Frontal cortex (tissue), 4 donors: Measurements from ENCODE around the gene HOXC10. TPM values are rescaled to one million over a fixed set of nuclear protein-coding genes. Genes with fewer than 3 reads are reported as not detected.

Source experiments
- DNase-seq, 2 donors: peaks; one replicate each; pipeline ENCODE4 v3.0.0; 2012; ENCODE audit warnings: low spot score in 2 of 2
- FAIRE-seq: peaks from 2 replicates; lab custom pipeline; 2012; peaks lifted over from hg19 to GRCh38; lab: Jason Lieb, UNC
- total RNA-seq: library from RNA; depleted of rRNA; stranded (reverse); fragments of >200 nt; gene quantifications from one replicate; pipeline ENCODE4 v1.2.3, GENCODE V29; 2014
- donor health status: control.
- donor health status: control.
- donor health status: control.

The HOXC10 gene
- total RNA-seq, 1 donor from 2014 or later: not detected

DNA sequence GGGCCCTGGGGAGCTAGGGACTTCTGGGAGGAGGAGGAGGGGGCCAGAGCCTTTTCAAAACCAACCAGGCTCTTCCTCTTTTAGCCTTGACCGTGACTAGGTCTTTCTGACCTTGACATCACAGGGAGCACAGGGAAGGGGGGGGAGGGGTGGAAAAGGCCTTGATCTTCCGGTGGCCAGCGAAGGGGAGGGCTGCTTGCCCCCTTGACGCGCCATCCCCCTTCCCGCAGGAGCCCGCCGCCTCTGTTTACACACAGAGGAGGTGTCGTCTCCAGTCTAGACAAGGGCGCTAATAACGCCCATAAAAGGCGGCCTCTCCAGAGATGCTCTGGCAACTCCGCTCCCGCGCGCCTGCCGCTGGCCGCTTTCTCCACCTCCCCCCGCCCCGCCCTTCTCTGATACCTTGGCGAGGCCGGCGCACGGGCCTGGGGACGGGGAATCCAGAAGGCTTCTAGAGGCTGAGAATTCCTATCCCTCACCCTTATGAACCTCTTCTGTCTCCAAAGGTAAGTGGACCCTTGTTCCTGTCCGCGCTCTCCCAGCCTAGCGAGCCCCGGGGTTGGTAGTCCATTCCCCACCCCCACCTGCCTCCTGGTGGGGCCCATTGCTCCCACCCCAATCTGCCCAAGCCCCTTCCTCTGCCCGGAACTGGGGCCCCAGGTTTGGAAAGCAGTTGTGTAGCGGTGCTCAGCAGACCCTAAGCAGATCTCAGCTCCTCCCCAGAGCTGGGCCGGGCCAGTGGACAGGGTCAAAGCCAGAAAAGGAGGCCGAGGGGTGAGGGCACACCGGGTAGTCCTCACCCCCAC lies 35.1 kb upstream of the HOXC10 start:
- FAIRE-seq: no peak
- no peak for DNase-seq

- no peak for FAIRE-seq
- DNase-seq: no peak
Observed at GRCh38 chr12:53950437-53950773, 34.5 kb upstream of the HOXC10 start.

GRCh38 chr12:53950789-53951576 lies 34.0 kb upstream of the HOXC10 start:
- no peak for DNase-seq
- FAIRE-seq: no peak

- DNase-seq (no peak), FAIRE-seq (no peak)
Observed at GRCh38 chr12:53951577-53952334, 33.2 kb upstream of the HOXC10 start.

DNA sequence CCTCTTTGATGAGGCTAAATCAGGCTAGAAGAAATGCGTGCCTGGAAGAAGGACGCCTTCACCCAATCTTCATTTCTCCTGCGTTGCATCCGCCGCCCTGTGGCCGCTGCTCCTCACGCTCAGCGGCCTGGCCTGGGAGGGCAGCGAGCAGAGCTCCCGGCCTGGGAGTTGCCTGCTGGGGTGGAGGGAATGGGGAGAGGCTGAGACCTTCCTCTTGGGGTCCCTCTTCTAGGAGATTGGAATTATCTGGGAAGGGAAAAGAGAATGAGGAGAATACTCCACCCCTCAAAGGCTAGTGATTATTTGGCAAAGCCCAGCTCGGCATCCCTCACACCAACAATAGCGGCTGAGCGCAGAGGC lies 32.6 kb upstream of the HOXC10 start:
- DNase-seq: no peak
- FAIRE-seq: no peak

DNA sequence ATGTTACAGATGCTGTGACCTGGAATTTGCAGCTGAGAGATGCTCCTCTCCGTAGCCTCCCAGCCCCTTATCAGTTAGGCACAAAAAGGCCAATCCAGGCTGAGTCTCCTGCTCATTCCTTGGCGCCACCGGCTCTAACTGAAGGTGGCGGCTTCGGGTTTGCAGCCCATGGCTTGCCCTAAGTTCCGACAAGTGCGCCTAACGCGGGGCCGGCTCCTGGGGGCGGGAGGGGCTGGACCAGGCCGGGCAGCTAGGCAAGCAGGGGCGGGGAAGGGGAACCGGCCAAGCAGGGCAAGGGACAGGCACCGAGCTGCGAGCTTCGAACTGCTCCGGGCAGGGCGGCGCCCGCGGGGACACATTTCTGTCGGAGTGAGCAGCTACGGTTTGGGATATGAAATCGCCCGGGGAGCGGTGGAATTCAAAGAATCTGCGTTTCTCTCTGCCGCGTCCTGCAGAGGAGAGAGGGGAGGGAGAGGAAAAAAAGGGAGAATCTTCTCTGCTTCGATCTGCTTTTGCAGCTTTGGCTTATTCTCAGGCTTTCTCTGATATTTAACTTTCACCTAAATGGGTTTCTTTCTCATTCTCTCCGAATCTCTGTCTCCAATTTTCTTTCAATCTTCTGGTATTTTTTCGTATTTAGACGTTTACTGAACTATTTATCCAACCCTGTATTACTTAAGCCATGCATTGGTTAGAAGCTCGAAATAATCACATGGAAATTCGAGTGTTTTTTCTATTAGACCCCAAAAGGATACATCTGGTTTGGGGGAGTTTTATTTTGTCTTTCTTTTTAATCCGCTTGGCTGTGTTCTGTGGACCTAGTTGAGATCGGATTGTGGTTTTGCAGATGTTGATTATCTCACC lies 31.8 kb upstream of the HOXC10 start:
- no peak for FAIRE-seq

DNA sequence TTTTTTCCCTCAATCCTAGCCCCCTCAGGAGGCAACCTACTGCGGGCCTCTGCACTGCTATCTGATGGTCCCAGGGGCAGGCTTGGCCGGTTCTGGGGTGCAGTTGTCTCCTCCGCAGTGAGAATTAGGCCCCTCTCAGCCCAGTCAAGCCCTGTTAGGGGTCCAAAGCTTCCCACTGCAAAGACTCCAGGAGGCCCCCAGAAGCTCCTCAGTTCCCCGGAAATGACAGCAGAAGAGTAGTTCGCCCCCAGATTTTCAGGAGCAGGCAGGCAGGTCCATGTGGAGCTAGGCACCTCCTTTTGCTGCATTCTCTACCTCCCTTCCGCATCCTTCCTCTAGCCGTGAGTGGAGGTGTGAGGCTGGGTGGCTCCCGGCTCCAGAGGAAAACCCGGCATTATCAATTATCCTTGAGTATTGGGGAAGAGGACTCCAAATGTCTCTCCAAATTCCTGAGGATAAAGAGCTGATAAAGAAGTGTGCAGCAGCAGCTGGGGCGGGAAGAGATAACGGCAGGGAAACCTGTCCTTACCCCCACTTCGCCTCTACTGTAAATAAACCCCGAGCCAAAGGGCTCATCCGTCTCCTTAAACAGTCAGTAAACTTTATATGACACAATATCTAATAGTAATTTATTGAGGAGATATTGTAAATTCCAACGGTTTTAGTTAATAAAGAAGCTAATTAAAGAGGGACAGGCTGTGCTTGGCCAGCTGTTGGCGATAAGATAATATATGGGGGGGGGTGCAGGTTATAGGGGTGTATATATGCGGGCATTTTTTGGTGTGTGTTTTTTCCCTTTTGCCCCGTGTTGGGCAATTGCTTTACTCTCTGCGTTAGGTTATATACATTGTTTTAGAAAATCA lies 30.9 kb upstream of the HOXC10 start:
- no peak for DNase-seq
- no peak for FAIRE-seq

More for the DNA sequence above, 31.8 kb upstream of the HOXC10 start:
- no peak for DNase-seq

DNA sequence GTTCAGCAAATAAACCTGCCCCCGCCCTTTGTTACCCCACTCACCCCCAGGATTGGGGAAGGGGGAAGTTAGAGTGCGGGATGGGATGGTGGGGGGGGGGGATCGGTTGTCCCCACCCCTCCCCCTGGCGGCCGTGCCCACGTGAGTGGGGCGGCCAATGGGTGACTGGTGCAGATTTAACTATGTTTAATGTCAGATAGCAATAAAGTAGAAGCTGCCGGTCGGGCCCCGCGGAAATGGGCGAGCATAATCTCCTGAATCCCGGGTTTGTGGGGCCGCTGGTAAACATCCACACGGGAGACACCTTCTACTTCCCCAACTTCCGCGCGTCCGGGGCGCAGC lies 30.3 kb upstream of the HOXC10 start, which contains the start of gene HOXC12:
Gene HOXC12 (plus strand): TSS at position 210 of the 342 bp plus-strand sequence. CDS start 27 bp downstream, at position 237.
- FAIRE-seq: no peak
- no peak for DNase-seq

DNA sequence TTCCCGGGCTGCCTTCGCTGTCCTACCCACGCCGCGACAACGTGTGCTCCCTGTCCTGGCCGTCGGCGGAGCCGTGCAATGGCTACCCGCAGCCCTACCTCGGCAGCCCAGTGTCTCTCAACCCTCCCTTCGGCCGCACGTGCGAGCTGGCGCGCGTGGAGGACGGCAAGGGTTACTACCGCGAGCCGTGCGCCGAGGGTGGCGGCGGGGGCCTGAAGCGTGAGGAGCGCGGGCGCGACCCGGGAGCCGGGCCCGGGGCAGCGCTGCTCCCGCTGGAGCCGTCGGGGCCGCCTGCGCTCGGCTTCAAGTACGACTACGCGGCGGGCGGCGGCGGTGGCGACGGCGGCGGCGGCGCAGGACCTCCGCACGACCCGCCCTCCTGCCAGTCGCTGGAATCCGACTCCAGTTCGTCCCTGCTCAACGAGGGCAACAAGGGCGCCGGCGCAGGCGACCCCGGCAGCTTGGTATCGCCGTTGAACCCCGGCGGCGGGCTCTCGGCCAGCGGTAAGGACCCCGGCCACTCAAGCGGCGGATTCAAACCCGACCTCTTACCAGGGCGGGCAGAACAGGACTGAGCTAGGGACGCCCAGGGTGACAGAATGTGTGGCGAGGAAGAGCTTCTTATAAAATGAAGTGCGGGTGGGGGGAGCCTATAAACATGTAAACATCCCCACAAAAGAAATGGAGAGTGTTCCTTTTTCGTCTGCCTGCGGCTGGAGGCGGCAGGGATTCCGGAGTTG lies 29.7 kb upstream of the HOXC10 start:
- DNase-seq (no peak), FAIRE-seq (no peak)

DNA sequence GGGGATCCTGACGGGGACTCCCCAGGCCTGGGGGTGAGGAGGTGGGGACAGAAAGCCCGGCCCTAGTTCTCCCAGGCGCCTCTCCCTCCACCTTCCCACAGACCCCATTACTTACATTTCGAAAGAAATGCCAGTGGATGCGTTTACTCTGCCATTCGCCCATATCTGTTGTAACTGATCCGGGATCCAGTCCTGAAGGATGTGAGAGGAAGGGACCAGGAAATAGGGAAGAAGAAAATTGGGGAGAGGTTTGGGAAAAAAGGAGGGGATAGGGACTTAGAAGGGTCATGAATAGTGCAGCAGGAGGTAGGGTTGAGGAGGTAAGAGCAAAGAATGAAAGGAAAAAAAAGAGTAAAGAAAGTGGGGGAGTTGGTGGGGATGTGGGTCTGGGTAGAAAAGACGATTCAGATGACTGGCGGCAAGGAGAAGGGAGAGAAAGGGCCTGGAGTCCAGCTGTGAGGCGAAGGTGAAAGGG lies 29.1 kb upstream of the HOXC10 start:
- FAIRE-seq: no peak

GRCh38 chr12:53956251-53956887 lies 28.6 kb upstream of the HOXC10 start:
- FAIRE-seq: no peak

More for the DNA sequence above, 29.1 kb upstream of the HOXC10 start:
- DNase-seq: no peak

DNA sequence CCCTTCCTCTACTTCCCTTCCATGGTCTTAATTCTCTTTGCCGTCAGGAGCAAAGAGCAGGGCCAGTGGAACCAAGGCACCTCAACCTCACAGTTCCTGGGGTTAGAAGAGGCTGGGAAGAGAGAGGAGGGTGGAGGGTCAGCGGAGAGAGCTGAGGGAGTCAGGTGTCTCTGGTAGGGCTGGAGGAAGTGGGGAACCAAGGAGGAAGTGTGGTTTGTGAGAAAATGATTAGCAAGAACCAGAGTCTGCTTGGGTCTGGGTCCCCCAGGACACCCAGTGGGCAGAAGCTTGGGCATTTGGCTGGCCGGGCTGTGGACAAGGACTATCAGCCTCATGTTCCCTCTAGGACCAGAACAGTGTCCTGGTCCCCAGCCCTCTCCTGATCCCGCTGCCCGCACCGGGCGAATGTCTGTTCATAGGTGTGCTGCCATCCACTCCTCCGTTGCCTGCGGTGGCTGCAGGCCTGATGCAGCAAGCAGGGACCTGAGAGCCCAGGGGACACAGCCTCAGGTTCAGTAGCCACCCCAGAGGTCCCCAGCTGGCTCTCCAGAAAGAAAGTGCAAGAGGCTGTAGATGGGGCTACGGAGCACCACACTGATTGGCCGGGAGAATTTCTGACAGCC lies 27.9 kb upstream of the HOXC10 start:
- FAIRE-seq (no peak), DNase-seq (no peak)

More at GRCh38 chr12:53956251-53956887, 28.6 kb upstream of the HOXC10 start:
- DNase-seq: no peak

DNA sequence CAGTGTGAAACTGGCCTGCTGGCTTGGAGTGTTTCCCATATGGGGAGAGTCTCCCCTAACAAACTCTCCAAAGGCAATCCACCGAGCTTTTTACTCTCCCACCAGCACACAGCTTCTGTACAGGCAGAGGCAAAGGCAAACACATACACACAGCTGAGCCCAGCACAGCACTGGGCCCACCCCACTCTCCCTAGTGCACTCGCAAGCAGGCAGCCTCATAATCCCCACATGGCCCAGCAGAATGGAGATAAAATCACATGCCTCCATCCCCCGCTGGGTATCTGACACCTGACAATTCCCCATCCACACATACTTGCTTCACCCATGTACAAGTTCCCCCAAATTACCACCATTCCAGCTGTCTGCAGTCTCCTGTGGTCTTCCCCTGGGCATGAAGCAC lies 26.8 kb upstream of the HOXC10 start:
- DNase-seq: no peak
- no peak for FAIRE-seq

DNA sequence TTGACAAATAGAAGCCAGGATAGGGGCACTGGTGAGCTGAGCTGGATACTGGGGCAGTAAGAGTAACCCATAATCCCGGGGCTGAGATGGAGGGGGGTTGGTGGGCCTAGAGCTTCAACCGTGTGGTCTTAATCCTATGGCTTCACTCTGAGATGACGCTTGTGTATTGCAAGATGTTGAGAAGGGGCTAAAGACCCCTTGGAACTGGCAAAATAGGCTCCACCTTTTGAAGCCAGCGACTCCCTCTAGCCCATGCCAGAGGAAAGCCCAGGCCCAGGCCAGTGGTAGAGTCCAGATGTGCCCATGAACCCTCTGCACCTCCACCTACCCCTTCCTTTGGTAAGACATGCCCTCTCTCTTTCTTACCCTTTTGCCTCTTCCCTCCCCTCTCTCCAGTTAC lies 25.6 kb upstream of the HOXC10 start:
- FAIRE-seq (no peak), DNase-seq (no peak)

GRCh38 chr12:53960187-53961024 lies 24.5 kb upstream of the HOXC10 start:
- FAIRE-seq (no peak), DNase-seq (no peak)
